Ishikawa (cell line): ENCODE data around the gene DNAH3.

Experiments used
- CEBPB ChIP-seq: IDR thresholded peaks from 2 replicates; pipeline ENCODE4 v1.6.1; 2012
- CREB1 ChIP-seq: IDR thresholded peaks from 2 replicates; pipeline ENCODE4 v1.6.1; 2012; ENCODE audit warnings: low read depth
- EGR1 ChIP-seq: IDR thresholded peaks from 2 replicates; pipeline ENCODE4 v1.6.1; 2012
- EP300 ChIP-seq: IDR thresholded peaks from 2 replicates; pipeline ENCODE4 v1.6.1; 2012; ENCODE audit warnings: borderline replicate concordance
- FOXM1 ChIP-seq: IDR thresholded peaks from 2 replicates; pipeline ENCODE4 v1.6.1; 2012; ENCODE audit warnings: low read depth, borderline replicate concordance
- NFIC ChIP-seq: IDR thresholded peaks from 2 replicates; pipeline ENCODE4 v1.6.1; 2012
- RAD21 ChIP-seq: IDR thresholded peaks from 2 replicates; pipeline ENCODE4 v1.6.1; 2012; ENCODE audit warnings: low read depth
- TAF1 ChIP-seq: IDR thresholded peaks from 2 replicates; pipeline ENCODE4 v1.6.1; 2012; ENCODE audit warnings: low read depth, mild to moderate bottlenecking
- TCF12 ChIP-seq: IDR thresholded peaks from 2 replicates; pipeline ENCODE4 v1.6.1; 2012; ENCODE audit warnings: low read depth
- TEAD4 ChIP-seq: IDR thresholded peaks from 2 replicates; pipeline ENCODE4 v1.6.1; 2012
- YY1 ChIP-seq: IDR thresholded peaks from 2 replicates; pipeline ENCODE4 v1.6.1; 2012; ENCODE audit warnings: low read depth
- ZBTB7A ChIP-seq: IDR thresholded peaks from 2 replicates; pipeline ENCODE4 v1.6.1; 2012; ENCODE audit warnings: low read depth
- TF ChIP-seq, protein P1 (sequence below): IDR thresholded peaks from 2 replicates; pipeline ENCODE4 v1.6.1; 2012
- TF ChIP-seq, protein P2 (sequence below): IDR thresholded peaks from 2 replicates; pipeline ENCODE4 v1.6.1; 2012; ENCODE audit warnings: low read depth, mild to moderate bottlenecking
- TF ChIP-seq, protein P3 (sequence below): IDR thresholded peaks from 2 replicates; pipeline ENCODE4 v1.6.1; 2012

Gene DNAH3

GRCh38 chr16:21053590-21053989, 97.1 kb downstream of the DNAH3 start:
- TF ChIP-seq CEBPB (no peak), EGR1 (no peak), ZBTB7A (no peak), TAF1 (no peak), NFIC (no peak), TEAD4 (no peak)
- TF ChIP-seq, protein P1, sequence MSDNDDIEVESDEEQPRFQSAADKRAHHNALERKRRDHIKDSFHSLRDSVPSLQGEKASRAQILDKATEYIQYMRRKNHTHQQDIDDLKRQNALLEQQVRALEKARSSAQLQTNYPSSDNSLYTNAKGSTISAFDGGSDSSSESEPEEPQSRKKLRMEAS: no peak
- TF ChIP-seq, protein P2, sequence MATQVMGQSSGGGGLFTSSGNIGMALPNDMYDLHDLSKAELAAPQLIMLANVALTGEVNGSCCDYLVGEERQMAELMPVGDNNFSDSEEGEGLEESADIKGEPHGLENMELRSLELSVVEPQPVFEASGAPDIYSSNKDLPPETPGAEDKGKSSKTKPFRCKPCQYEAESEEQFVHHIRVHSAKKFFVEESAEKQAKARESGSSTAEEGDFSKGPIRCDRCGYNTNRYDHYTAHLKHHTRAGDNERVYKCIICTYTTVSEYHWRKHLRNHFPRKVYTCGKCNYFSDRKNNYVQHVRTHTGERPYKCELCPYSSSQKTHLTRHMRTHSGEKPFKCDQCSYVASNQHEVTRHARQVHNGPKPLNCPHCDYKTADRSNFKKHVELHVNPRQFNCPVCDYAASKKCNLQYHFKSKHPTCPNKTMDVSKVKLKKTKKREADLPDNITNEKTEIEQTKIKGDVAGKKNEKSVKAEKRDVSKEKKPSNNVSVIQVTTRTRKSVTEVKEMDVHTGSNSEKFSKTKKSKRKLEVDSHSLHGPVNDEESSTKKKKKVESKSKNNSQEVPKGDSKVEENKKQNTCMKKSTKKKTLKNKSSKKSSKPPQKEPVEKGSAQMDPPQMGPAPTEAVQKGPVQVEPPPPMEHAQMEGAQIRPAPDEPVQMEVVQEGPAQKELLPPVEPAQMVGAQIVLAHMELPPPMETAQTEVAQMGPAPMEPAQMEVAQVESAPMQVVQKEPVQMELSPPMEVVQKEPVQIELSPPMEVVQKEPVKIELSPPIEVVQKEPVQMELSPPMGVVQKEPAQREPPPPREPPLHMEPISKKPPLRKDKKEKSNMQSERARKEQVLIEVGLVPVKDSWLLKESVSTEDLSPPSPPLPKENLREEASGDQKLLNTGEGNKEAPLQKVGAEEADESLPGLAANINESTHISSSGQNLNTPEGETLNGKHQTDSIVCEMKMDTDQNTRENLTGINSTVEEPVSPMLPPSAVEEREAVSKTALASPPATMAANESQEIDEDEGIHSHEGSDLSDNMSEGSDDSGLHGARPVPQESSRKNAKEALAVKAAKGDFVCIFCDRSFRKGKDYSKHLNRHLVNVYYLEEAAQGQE: no peak

GRCh38 chr16:21048091-21048912, 102.3 kb downstream of the DNAH3 start:
- peak; percentile 54; the same call in 1 of the 2 replicates for TF ChIP-seq YY1

DNA sequence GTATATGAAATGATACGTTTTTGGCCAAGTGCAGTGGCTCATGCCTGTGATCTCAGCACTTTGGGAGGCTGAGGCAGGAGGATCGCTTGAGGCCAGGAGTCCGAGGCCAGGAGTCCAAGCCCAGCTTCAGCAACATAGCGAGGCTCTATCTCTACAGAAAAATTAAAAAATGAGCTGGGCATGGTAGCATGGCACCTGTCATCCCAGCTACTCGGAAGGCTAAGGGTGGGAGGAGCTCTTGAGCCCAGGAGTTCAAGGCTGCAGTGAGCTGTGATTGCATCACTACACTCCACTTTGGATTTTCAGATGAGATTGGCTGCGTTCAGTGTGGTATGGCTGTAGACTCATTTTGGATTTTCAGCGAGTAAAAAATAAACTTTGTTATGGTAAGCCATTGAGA, 112.4 kb downstream of the DNAH3 start:
- no peak for TF ChIP-seq TAF1
- no peak for TF ChIP-seq EP300

- no peak for TF ChIP-seq RAD21
- no peak for TF ChIP-seq ZBTB7A
- TF ChIP-seq, protein P1: no peak
- no peak for TF ChIP-seq TAF1
- TF ChIP-seq YY1: no peak
- TF ChIP-seq TEAD4: no peak
Observed at GRCh38 chr16:21037736-21038135, 112.9 kb downstream of the DNAH3 start.

- TF ChIP-seq FOXM1 (no peak), CREB1 (no peak), EGR1 (no peak), CEBPB (no peak), TEAD4 (no peak), RAD21 (no peak), EP300 (no peak), TAF1 (no peak), ZBTB7A (no peak), NFIC (no peak), TCF12 (no peak), YY1 (no peak)
- TF ChIP-seq, protein P1: no peak
- TF ChIP-seq, protein P2: no peak
- TF ChIP-seq, protein P3, sequence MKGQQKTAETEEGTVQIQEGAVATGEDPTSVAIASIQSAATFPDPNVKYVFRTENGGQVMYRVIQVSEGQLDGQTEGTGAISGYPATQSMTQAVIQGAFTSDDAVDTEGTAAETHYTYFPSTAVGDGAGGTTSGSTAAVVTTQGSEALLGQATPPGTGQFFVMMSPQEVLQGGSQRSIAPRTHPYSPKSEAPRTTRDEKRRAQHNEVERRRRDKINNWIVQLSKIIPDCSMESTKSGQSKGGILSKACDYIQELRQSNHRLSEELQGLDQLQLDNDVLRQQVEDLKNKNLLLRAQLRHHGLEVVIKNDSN: no peak
Observed at GRCh38 chr16:21037168-21037567, 113.5 kb downstream of the DNAH3 start.

DNA sequence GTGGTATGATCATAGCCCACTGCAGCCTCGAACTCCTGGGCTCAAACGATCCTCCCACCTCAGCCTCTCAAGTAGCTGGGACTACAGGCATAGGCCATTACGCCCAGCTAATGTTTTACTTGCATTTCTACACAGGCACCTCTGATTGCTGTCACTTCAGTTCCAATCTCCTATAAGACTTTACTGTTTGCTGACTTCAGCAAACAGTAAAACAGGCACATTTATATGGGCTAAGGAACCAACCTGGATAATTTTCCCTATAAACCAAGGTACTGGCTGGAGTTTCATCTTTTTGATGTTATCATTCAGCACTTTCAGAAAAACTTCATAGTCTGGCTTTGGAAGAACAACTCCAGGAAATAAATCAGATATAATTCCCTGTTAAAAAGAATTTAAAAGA, 114.2 kb downstream of the DNAH3 start:
- TF ChIP-seq YY1 (no peak), RAD21 (no peak), EP300 (no peak), CEBPB (no peak), TEAD4 (no peak), NFIC (no peak), TCF12 (no peak)
- TF ChIP-seq, protein P2: no peak
- TF ChIP-seq, protein P1: no peak
- TF ChIP-seq, protein P3: no peak
